CD1c-positive myeloid dendritic cell (primary cell): Measurements from ENCODE around the gene FGD5.

Experiments used
- DNase-seq: peaks from one replicate; pipeline ENCODE4 v3.0.0-alpha.2; 2016; ENCODE audit errors: extremely low spot score

Gene FGD5

GRCh38 chr3:14849638-14850230 lies 31.0 kb downstream of the FGD5 start:
- no peak for DNase-seq

- DNase-seq: no peak
Observed at GRCh38 chr3:14852058-14852594, 33.4 kb downstream of the FGD5 start.

GRCh38 chr3:14852717-14853116 lies 34.0 kb downstream of the FGD5 start:
- no peak for DNase-seq

GRCh38 chr3:14853271-14853951 lies 34.6 kb downstream of the FGD5 start:
- DNase-seq: no peak

- no peak for DNase-seq
Observed at GRCh38 chr3:14857506-14857905, 38.7 kb downstream of the FGD5 start.

- DNase-seq: no peak
Observed at GRCh38 chr3:14858105-14858504, 39.3 kb downstream of the FGD5 start.

GRCh38 chr3:14859880-14860279 lies 41.1 kb downstream of the FGD5 start:
- no peak for DNase-seq

- DNase-seq: no peak
Observed at GRCh38 chr3:14861031-14861430, 42.3 kb downstream of the FGD5 start.

GRCh38 chr3:14861446-14862302 lies 42.9 kb downstream of the FGD5 start:
- DNase-seq: peak; percentile 3

GRCh38 chr3:14862303-14862660 lies 43.5 kb downstream of the FGD5 start:
- DNase-seq: no peak

GRCh38 chr3:14862661-14863230 lies 44.0 kb downstream of the FGD5 start:
- no peak for DNase-seq

GRCh38 chr3:14863333-14864100 lies 44.8 kb downstream of the FGD5 start:
- no peak for DNase-seq

- no peak for DNase-seq
Observed at GRCh38 chr3:14864131-14864530, 45.4 kb downstream of the FGD5 start.

GRCh38 chr3:14866627-14867026 lies 47.9 kb downstream of the FGD5 start:
- DNase-seq: no peak

- DNase-seq: no peak
Observed at GRCh38 chr3:14867936-14868570, 49.3 kb downstream of the FGD5 start.

- DNase-seq: no peak
Observed at GRCh38 chr3:14869917-14870782, 51.4 kb downstream of the FGD5 start.

GRCh38 chr3:14870783-14871060 lies 52.0 kb downstream of the FGD5 start:
- no peak for DNase-seq

- no peak for DNase-seq
Observed at GRCh38 chr3:14871456-14872200, 52.9 kb downstream of the FGD5 start.

- no peak for DNase-seq
Observed at GRCh38 chr3:14872706-14873105, 53.9 kb downstream of the FGD5 start.

GRCh38 chr3:14874784-14875183 lies 56.0 kb downstream of the FGD5 start:
- DNase-seq: no peak
